ENCODE results near the gene ATXN1. TPM values are rescaled to one million over a fixed set of nuclear protein-coding genes. Genes with fewer than 3 reads are reported as not detected.

ATXN1 gene
- total and polyA plus RNA-seq, 2 experiments from 2014 or later = 4.8 to 9.1 TPM

DNA sequence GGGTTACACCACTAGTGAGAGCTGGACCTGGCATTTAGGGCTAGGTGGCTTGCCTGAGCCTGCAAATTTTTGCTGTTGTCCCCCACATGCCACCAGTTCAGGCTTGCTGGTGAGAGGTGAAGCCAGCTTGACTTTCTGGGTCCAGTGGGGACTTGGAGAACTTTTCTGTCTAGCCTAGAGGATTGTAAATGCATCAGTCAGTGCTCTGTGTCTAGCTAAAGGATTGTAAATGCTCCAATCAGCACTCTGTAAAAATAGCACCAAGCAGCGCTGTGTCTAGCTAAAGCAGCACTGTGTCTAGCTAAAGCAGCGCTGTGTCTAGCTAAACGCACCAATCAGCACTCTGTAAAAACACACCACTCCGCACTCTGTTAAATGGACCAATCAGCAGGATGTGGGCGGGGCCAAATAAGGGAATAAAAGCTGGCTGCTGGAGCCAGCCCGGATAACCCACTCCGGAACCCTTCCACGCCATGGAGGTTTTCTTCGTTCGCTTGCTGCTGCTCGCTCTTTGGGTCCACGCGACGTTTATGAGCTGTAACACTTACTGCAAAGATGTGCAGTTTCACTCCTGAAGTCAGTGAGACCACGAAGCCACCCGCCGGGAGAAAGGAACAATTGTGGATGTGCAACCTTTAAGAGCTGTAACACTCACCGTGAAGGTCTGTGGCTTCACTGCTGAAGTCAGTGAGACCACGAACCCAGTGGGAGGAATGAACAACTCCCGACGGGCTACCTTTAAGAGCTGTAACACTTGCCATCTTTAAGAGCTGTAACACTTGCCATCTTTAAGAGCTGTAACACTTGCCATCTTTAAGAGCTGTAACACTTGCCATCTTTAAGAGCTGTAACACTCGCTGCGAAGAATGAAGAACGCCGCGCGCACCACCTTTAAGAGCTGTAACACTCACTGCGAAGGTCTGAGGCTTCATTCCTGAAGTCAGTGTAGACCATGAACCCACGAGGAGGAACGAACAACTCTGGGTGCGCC lies 495.6 kb downstream of the ATXN1 start:
- TF ChIP-seq STAT1 (IDR thresholded peaks at IDR 0.05; ENCODE audit: unreplicated experiment) = no peak
- TF ChIP-seq ZNF331 (CRISPR knock-in tag; IDR thresholded peaks at IDR 0.05; ENCODE audit: low read depth) = no peak
- Histone ChIP-seq H2AFZ (peak overlapping the region; percentile 23; the same call in 1 of the 2 replicates), H3K4me2 (no peak overlapping the region), H3F3A (replicated peaks; ENCODE audit: low read depth) (no peaks in the 10 kb centered on the region), H3K4me1 (ENCODE audit: insufficient read depth) (no peaks in the 10 kb centered on the region; the same call in 1 of the 2 replicates), H3K36me3 (ENCODE audit: insufficient read depth) (no peaks in the 10 kb centered on the region), H3K9me2 (ENCODE audit: insufficient read depth) (0 out of 2 replicates have a peak, but pooled peaks cover 5% of the 10 kb centered on the region), H3K27ac (ENCODE audit: low read depth) (no peak overlapping the region), H3K27me3 (ENCODE audit: insufficient read depth) (no peaks in the 10 kb centered on the region), H4K20me1 (replicated peaks; ENCODE audit: insufficient read depth) (no peaks in the 10 kb centered on the region), H3K4me3 (no peak overlapping the region), H3K79me2 (replicated peaks; ENCODE audit: insufficient read depth) (no peaks in the 10 kb centered on the region)
- no peak for ATAC-seq
- Mint-ChIP-seq H3K4me3 (no peak overlapping the region), H3K27ac (no peak overlapping the region), H3K27me3 (ENCODE audit: insufficient read depth, low read depth, poor library complexity) (peaks cover 5% of the 10 kb centered on the region), H3K9me3 (no peaks in the 10 kb centered on the region), H3K4me1 (peaks cover 10% of the 10 kb centered on the region; the same call in 2 of the 3 replicates), H3K36me3 (ENCODE audit: low read depth) (peaks cover 4% of the 10 kb centered on the region; the same call in 1 of the 3 replicates)
- no peak for DNase-seq (ENCODE audit: low spot score)

DNA sequence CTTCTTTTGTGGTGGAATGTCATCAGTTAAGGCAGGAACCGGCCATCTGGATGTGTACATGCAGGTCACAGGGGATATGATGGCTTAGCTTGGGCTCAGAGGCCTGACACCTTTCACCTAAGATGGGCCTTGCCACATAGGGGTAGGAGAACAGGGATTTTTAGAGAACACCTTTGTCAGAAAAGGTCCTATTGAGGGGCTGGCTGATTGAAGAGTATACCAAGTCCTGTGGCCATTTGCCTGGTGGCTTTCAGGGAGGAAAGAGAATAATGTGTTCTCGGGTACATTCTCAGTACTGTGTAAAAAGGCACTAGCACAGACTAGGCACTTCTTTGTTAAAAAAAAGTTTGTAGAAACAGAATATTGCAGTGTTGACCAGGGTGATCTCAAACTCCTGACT lies 496.5 kb downstream of the ATXN1 start:
- no peak overlapping the region for H3K4me2 ChIP-seq
- H4K20me1 ChIP-seq (replicated peaks; ENCODE audit: insufficient read depth) = no peaks in the 10 kb centered on the region
- Mint-ChIP-seq H3K4me1 (peaks cover 10% of the 10 kb centered on the region; the same call in 2 of the 3 replicates), H3K9me3 (no peaks in the 10 kb centered on the region), H3K27me3 (ENCODE audit: insufficient read depth, low read depth, poor library complexity) (peaks cover 5% of the 10 kb centered on the region), H3K36me3 (ENCODE audit: low read depth) (peaks cover 4% of the 10 kb centered on the region; the same call in 1 of the 3 replicates), H3K4me3 (no peak overlapping the region), H3K27ac (no peak overlapping the region)
- H3K36me3 ChIP-seq (ENCODE audit: insufficient read depth) = no peaks in the 10 kb centered on the region
- no peak overlapping the region for H3K27ac ChIP-seq (ENCODE audit: low read depth)
- H3K4me1 ChIP-seq (ENCODE audit: insufficient read depth) = no peaks in the 10 kb centered on the region; the same call in 1 of the 2 replicates
- no peaks in the 10 kb centered on the region for H3K79me2 ChIP-seq (replicated peaks; ENCODE audit: insufficient read depth)
- no peaks in the 10 kb centered on the region for H3F3A ChIP-seq (replicated peaks; ENCODE audit: low read depth)
- ATAC-seq = no peak
- no peak overlapping the region for H3K4me3 ChIP-seq
- H2AFZ ChIP-seq = no peak overlapping the region
- no peaks in the 10 kb centered on the region for H3K27me3 ChIP-seq (ENCODE audit: insufficient read depth)
- 0 out of 2 replicates have a peak, but pooled peaks cover 5% of the 10 kb centered on the region for H3K9me2 ChIP-seq (ENCODE audit: insufficient read depth)
- DNase-seq (ENCODE audit: low spot score) = no peak
- TF ChIP-seq ZNF114 (CRISPR knock-in tag; IDR thresholded peaks at IDR 0.05) (no peak), STAT1 (IDR thresholded peaks at IDR 0.05; ENCODE audit: unreplicated experiment) (no peak), CREB1 (CRISPR knock-in tag; IDR thresholded peaks at IDR 0.05; ENCODE audit: low read depth) (no peak), JUNB (IDR thresholded peaks at IDR 0.05; ENCODE audit: unreplicated experiment) (no peak), NANOG (IDR thresholded peaks at IDR 0.05; ENCODE audit: borderline replicate concordance) (no peak), EZH2 (IDR thresholded peaks at IDR 0.05; ENCODE audit: low read depth, unreplicated experiment) (no peak), ZNF331 (CRISPR knock-in tag; IDR thresholded peaks at IDR 0.05; ENCODE audit: low read depth) (no peak), EZH2phosphoT487 (IDR thresholded peaks at IDR 0.05; ENCODE audit: unreplicated experiment) (no peak)
- TF ChIP-seq, protein P1, sequence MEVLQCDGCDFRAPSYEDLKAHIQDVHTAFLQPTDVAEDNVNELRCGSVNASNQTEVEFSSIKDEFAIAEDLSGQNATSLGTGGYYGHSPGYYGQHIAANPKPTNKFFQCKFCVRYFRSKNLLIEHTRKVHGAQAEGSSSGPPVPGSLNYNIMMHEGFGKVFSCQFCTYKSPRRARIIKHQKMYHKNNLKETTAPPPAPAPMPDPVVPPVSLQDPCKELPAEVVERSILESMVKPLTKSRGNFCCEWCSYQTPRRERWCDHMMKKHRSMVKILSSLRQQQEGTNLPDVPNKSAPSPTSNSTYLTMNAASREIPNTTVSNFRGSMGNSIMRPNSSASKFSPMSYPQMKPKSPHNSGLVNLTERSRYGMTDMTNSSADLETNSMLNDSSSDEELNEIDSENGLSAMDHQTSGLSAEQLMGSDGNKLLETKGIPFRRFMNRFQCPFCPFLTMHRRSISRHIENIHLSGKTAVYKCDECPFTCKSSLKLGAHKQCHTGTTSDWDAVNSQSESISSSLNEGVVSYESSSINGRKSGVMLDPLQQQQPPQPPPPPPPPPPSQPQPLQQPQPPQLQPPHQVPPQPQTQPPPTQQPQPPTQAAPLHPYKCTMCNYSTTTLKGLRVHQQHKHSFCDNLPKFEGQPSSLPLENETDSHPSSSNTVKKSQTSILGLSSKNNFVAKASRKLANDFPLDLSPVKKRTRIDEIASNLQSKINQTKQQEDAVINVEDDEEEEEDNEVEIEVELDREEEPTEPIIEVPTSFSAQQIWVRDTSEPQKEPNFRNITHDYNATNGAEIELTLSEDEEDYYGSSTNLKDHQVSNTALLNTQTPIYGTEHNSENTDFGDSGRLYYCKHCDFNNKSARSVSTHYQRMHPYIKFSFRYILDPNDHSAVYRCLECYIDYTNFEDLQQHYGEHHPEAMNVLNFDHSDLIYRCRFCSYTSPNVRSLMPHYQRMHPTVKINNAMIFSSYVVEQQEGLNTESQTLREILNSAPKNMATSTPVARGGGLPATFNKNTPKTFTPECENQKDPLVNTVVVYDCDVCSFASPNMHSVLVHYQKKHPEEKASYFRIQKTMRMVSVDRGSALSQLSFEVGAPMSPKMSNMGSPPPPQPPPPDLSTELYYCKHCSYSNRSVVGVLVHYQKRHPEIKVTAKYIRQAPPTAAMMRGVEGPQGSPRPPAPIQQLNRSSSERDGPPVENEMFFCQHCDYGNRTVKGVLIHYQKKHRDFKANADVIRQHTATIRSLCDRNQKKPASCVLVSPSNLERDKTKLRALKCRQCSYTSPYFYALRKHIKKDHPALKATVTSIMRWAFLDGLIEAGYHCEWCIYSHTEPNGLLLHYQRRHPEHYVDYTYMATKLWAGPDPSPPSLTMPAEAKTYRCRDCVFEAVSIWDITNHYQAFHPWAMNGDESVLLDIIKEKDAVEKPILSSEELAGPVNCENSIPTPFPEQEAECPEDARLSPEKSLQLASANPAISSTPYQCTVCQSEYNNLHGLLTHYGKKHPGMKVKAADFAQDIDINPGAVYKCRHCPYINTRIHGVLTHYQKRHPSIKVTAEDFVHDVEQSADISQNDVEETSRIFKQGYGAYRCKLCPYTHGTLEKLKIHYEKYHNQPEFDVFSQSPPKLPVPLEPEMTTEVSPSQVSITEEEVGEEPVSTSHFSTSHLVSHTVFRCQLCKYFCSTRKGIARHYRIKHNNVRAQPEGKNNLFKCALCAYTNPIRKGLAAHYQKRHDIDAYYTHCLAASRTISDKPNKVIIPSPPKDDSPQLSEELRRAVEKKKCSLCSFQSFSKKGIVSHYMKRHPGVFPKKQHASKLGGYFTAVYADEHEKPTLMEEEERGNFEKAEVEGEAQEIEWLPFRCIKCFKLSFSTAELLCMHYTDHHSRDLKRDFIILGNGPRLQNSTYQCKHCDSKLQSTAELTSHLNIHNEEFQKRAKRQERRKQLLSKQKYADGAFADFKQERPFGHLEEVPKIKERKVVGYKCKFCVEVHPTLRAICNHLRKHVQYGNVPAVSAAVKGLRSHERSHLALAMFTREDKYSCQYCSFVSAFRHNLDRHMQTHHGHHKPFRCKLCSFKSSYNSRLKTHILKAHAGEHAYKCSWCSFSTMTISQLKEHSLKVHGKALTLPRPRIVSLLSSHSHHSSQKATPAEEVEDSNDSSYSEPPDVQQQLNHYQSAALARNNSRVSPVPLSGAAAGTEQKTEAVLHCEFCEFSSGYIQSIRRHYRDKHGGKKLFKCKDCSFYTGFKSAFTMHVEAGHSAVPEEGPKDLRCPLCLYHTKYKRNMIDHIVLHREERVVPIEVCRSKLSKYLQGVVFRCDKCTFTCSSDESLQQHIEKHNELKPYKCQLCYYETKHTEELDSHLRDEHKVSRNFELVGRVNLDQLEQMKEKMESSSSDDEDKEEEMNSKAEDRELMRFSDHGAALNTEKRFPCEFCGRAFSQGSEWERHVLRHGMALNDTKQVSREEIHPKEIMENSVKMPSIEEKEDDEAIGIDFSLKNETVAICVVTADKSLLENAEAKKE (CRISPR knock-in tag; IDR thresholded peaks at IDR 0.05) = no peak
- TF ChIP-seq, protein P2, sequence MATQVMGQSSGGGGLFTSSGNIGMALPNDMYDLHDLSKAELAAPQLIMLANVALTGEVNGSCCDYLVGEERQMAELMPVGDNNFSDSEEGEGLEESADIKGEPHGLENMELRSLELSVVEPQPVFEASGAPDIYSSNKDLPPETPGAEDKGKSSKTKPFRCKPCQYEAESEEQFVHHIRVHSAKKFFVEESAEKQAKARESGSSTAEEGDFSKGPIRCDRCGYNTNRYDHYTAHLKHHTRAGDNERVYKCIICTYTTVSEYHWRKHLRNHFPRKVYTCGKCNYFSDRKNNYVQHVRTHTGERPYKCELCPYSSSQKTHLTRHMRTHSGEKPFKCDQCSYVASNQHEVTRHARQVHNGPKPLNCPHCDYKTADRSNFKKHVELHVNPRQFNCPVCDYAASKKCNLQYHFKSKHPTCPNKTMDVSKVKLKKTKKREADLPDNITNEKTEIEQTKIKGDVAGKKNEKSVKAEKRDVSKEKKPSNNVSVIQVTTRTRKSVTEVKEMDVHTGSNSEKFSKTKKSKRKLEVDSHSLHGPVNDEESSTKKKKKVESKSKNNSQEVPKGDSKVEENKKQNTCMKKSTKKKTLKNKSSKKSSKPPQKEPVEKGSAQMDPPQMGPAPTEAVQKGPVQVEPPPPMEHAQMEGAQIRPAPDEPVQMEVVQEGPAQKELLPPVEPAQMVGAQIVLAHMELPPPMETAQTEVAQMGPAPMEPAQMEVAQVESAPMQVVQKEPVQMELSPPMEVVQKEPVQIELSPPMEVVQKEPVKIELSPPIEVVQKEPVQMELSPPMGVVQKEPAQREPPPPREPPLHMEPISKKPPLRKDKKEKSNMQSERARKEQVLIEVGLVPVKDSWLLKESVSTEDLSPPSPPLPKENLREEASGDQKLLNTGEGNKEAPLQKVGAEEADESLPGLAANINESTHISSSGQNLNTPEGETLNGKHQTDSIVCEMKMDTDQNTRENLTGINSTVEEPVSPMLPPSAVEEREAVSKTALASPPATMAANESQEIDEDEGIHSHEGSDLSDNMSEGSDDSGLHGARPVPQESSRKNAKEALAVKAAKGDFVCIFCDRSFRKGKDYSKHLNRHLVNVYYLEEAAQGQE (IDR thresholded peaks at IDR 0.05; ENCODE audit: unreplicated experiment) = no peak

All from GM23338 (cell line).